ENCODE data around the gene ARPC4.

ARPC4 gene

DNA sequence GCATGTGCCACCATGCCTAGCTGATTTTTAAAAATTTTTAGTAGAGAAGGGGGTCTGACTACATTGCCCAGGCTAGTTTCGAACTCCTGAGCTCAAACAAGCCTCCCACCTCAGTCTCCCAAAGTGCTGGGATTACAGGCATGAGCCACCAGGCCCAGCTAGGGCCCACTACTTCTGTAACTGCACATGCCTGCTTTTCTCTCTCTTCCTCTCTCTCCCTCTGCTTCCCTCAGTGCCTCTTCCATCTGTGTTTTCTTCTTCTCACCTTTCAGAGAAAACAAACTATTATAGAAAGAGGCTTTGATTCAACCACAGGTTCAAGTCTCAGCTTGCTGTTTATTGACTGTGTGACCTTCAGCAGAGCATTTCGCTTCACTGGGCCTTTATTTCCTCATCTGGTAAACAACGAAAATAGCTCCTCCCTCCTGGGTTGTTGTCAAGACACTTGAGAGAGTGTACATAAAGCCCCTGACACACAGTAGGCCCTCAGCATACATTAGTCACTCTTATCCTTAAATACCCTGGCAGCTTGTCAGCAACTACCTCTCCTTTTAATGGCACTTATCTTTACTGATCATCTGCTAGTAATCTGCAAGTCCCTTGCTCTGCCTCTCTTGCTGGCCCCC, 10.8 kb upstream of the ARPC4 start:
- DNase-seq (ENCODE audit: extremely low read depth, insufficient read length) = no peak
- TF ChIP-seq CTCF (IDR thresholded peaks at IDR 0.05; ENCODE audit: insufficient read depth, low read length, poor library complexity, severe bottlenecking) = no peak
- H3K27me3 ChIP-seq (replicated peaks; ENCODE audit: control insufficient read depth, insufficient read depth, low read length) = no peaks in the 10 kb centered on the region
- H3K36me3 ChIP-seq (ENCODE audit: control insufficient read depth, insufficient read depth, low read length) = peaks cover 20% of the 10 kb centered on the region
- H3K4me3 ChIP-seq (replicated peaks; ENCODE audit: low read depth, low read length) = no peak overlapping the region

DNA sequence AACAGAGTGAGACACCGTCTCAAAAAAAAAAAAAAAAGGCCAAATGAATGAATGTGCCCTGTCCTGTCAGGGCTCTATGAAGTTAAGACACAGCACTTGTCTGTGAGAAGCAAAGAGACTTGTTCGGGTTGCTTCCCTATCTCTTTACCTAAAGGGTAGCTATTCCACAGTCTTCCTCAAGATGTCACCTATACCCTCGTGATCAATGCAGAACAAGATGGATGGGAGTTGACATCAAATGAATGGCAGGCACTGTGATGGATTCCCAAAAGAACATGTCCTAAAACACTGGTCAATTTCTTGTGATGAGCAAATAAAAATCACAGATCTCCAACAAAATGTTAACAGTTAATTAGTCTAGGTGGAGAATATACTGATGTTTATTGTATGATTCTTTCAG, 10.1 kb upstream of the ARPC4 start:
- no peaks in the 10 kb centered on the region for H3K27me3 ChIP-seq (replicated peaks; ENCODE audit: control insufficient read depth, insufficient read depth, low read length)
- peaks cover 25% of the 10 kb centered on the region for H3K36me3 ChIP-seq (ENCODE audit: control insufficient read depth, insufficient read depth, low read length)
- H3K4me3 ChIP-seq (replicated peaks; ENCODE audit: low read depth, low read length) = no peak overlapping the region
- TF ChIP-seq CTCF (IDR thresholded peaks at IDR 0.05; ENCODE audit: insufficient read depth, low read length, poor library complexity, severe bottlenecking) = peak; percentile 34
- DNase-seq (ENCODE audit: extremely low read depth, insufficient read length) = no peak

DNA sequence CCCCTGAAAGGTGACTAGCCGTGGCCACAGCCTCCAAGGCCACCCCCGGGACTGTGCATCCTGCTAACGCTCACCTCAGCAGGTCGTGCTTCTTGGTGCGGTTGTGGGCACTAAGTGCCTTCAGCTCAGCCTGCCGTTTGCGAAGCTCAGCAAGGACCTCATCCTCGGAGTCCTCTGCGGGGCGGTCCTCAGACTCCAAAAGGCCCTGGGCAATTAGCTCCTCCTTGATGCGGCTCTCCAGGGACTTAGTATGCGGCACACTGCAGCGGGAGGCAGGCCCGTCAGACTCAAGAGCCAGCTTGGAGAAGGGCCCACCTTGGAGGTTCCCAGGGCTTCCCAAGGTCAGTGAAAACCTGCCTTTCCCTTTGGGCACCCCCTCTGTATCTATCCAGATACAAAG, 8.9 kb upstream of the ARPC4 start:
- Histone ChIP-seq H3K27me3 (replicated peaks; ENCODE audit: control insufficient read depth, insufficient read depth, low read length) (no peaks in the 10 kb centered on the region), H3K4me3 (replicated peaks; ENCODE audit: low read depth, low read length) (no peak overlapping the region), H3K36me3 (ENCODE audit: control insufficient read depth, insufficient read depth, low read length) (peaks cover 27% of the 10 kb centered on the region)
- no peak for DNase-seq (ENCODE audit: extremely low read depth, insufficient read length)
- no peak for TF ChIP-seq CTCF (IDR thresholded peaks at IDR 0.05; ENCODE audit: insufficient read depth, low read length, poor library complexity, severe bottlenecking)

DNA sequence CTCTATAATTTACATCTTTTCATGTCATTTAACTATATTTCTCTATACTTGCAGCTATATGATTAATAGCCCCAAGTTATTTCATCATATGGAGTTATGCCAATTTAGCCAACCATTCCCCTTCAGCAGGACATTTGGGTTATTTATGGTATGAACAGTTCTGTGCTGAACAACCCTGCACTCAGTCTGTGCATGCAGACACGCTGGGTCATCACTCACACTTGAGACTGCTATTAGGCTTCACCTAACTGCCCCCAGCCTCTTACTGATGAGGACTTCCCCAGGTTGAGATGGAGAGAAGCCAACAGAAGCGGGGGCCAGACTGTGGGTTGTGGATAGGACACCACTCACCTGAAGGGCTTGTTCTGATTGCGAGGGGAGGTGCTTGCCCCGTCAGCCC, 7.9 kb upstream of the ARPC4 start:
- H3K36me3 ChIP-seq (ENCODE audit: control insufficient read depth, insufficient read depth, low read length) = peaks cover 34% of the 10 kb centered on the region
- no peak for TF ChIP-seq CTCF (IDR thresholded peaks at IDR 0.05; ENCODE audit: insufficient read depth, low read length, poor library complexity, severe bottlenecking)

GRCh38 chr3:9785602-9786001, 7.3 kb upstream of the ARPC4 start:
- no peak for TF ChIP-seq CTCF (IDR thresholded peaks at IDR 0.05; ENCODE audit: insufficient read depth, low read length, poor library complexity, severe bottlenecking)
- Histone ChIP-seq H3K4me3 (replicated peaks; ENCODE audit: low read depth, low read length) (no peak overlapping the region), H3K36me3 (ENCODE audit: control insufficient read depth, insufficient read depth, low read length) (peaks cover 30% of the 10 kb centered on the region), H3K27me3 (replicated peaks; ENCODE audit: control insufficient read depth, insufficient read depth, low read length) (no peaks in the 10 kb centered on the region)
- no peak for DNase-seq (ENCODE audit: extremely low read depth, insufficient read length)

More for the DNA sequence above, 7.9 kb upstream of the ARPC4 start:
- Histone ChIP-seq H3K4me3 (replicated peaks; ENCODE audit: low read depth, low read length) (no peak overlapping the region), H3K27me3 (replicated peaks; ENCODE audit: control insufficient read depth, insufficient read depth, low read length) (no peaks in the 10 kb centered on the region)
- DNase-seq (ENCODE audit: extremely low read depth, insufficient read length) = no peak
